Posterior vena cava (tissue), 2 donors: Measurements from ENCODE around the gene PPP2R2B. TPM values are rescaled to one million over a fixed set of nuclear protein-coding genes. Genes with fewer than 3 reads are reported as not detected.

Source experiments
- DNase-seq: peaks from one replicate; pipeline ENCODE4 v3.0.0-alpha.2; 2020; ENCODE audit warnings: low spot score
- intact Hi-C, 2 donors: fragments of 100-400 bp; cut with DNase I; formaldehyde crosslinking; loops; one replicate each; pipeline versions ENCODE4 v1.14.1 to v1.14.2; 2022 to 2023
- total RNA-seq, 2 donors: library from RNA; stranded (reverse); fragmentation: NEBNext Ultra II Directional; extraction: Animal tissue kit (Norgen Biotek cat#: 25700); gene quantifications; one replicate each; pipeline ENCODE4 v1.2.1, GENCODE V29; 2021
- donor health status: DM: yes; HTN: yes; CAD: no.
- donor health status: DM: yes; HTN: yes; CAD: no.

Gene PPP2R2B
- total RNA-seq, 2 donors from 2014 or later, result 17.3 to 53.1 TPM

DNA sequence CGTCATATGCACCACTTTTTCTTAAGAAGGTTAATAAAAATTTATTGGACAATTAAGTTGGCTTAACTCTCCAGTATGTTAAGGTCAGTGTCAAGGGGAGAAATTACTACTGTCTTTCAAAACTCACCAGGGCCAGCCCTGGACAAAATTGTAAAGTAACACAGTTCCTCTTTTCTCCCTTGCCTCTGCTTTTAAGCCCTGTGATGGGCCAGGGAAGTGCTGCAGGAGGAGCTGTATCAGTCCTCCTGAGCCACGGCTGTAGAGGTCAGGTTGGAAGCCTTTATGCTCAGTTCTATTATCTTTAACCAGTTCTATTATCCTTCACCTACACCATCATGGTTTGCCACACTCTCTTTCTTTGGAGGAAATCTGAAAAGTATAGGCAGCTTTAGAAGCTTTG lies 11.5 kb upstream of the PPP2R2B start:
- DNase-seq, result no peak
- intact Hi-C loops, result no loop called here

DNA sequence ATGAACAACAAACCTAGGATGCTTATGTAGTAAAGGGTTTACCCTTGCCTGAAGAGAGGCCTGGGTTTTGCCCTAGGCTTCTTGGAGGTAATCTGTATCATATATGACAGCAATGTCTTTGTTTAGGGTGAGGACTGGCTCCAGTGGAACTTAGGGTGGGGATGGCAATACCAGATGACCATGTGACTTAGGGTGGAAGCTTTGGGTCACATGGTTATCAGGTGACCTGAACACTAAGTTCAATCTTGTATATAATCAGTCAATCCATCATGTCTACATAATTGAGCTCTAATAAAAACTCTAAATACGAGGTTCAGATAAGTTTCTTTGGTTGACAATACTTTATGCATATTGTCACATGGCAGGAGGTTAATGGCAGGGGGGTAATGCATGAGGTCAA lies 10.6 kb upstream of the PPP2R2B start:
- intact Hi-C loops, result no loop called here
- no peak for DNase-seq

DNA sequence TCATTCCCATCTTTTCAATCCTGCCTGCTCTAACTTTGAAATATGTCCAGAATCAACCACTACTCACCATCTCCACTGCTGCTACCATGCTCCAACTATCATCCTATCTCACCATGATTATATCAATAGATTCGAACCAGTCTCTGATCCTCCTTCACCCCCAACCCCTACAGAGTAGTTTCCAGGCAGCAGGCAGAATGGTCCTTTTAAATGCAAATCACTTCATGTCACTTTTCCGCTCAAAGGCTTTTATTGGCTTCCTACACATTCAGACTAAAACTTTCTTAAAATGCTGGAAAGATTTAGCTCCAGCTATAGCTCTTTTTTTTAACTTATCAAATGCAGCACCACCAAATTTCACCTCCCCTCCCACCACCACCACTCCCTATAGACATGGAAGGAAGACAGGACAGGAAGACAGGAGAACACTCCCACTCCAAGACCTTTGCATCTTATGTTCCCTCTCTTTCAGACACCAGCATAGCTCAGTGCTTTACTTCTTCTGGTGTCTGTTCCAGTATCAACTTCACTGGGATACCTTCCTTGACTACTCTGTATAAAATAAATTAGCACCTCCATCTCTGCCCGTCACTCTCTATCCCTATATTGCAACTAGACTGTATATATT lies 9.9 kb upstream of the PPP2R2B start:
- intact Hi-C loops, result no loop called here
- DNase-seq, result no peak

DNA sequence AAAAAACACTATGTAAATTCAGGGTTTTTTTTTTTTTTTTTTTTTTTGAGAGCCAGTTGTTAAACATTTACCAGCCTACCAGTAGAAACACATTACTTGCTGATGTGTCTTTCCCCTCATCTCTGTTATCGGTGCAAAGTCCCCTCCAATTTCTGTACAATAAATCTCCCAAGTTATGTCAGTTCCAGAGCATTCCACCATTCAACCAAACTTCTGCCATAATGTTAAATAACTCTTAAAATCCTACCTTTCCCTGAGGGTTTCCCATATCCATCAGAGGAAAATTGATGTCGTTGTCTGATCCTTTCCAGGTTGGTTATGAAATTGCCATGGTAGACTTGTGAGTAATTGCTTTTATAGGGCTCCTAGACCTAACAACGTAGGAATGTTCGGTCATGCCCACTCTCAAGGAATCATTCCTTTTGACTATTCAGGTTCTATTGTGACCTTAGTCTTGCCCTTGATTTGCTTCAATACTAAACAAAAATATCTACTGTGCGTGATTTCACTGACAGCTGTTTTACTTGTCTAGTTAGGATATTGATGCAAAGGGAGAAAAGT lies 5.6 kb upstream of the PPP2R2B start:
- intact Hi-C loops, result no loop called here
- DNase-seq, result no peak

DNA sequence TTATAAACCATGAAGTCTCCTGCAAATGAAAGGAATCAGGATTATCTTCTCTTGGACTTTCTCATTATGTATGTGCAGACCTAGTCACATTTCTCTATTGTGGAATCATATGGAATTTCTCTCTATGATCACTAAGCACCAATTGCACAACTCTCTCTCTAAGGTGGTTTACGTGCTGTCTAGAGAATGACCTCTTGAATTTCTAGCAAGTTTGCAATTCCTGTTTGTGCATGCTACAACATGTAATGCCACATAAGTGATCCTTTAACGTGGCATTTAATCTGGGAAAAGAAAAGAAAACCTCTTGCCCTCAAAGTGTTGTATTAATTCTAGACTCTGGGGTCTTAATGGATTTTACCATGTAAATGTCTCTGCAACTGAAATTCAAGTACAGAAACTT lies 5.0 kb upstream of the PPP2R2B start:
- no peak for DNase-seq

DNA sequence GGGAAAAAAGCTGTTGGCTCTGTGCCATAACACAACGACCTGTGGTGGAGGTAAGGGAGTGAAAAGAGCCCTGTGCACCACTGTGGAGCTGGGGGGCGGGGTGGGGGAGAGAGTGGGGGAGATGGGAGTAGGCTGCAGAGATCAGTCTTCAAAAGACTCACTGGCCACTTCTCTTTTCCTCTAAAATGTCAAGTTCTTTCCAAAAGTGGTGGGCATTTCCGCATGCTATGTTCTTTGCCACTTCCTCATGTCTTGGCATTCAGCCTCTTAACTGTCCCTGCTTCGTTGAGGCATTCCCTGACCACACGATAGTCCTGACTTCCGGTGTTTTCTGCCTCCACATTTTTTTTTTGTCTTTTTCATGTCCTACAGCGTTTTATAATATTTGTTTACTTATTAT lies 2.4 kb upstream of the PPP2R2B start:
- DNase-seq, result no peak
- intact Hi-C loops, result no loop called here

More for the DNA sequence above, 5.0 kb upstream of the PPP2R2B start:
- intact Hi-C loops, result no loop called here

DNA sequence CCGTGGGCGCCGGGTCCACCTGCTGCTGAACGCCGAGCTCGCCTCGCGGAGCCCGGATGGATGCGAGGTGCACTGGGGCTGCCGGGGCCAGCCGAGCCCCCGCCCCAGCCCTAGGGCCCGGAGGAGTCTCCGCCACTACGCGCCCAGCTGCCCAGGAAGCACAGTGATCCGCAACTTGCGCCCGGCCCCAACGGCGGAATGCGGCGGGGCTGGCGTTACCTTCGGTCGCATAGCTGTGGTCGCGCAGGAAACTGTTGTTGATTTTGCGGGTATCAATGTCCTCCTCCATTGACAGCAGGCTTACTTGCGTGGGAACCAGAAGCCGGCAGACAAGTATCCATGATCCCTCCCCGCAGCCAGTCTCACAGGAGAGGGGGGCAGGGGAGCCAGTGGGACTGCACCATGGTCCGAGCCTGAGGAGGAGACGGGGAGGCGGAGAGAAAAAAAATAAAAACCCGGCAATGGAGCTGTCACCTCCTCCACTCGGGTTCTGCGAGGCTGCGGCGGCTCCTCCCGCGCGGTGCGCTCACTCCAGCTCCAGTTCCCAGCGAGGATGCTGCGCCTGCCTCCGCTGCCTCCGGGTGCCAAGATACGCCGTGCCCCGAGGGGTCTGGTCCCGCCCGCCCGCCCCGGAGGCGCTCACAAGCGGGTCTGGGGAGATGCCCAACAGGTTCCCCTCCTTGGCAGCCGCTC lies 628 bp downstream of the PPP2R2B start:
- DNase-seq, result no peak
- intact Hi-C loops, result loop anchor here in 1 of 2 donors (10.0 kb wide), 1 partner anchor 63 kb away; no protein-coding TSS in a partner anchor

DNA sequence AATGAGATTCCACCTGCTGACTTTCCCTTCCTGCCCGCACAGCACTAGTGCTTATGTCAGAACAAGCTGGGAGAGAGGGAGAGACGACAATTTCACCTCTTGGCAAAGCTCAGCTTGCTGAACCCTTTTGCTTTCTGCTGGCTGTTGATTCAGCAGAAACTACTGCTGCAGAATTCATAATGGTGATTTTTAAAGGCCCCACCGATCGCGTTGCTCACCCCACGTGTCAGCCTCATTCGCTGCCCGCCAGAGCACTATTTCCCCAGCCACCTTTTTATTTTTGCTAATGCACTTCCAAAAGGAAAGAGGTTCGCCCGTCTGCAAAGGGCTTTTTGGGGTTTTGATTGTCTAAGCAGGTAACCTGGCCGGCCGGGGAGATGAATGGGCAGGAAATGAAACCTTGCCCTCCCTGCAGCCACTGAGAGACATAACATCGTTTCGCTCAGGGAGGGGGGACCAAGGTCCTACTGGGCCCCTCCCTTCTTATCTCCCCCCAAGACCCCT lies 1.3 kb downstream of the PPP2R2B start:
- DNase-seq, result no peak

DNA sequence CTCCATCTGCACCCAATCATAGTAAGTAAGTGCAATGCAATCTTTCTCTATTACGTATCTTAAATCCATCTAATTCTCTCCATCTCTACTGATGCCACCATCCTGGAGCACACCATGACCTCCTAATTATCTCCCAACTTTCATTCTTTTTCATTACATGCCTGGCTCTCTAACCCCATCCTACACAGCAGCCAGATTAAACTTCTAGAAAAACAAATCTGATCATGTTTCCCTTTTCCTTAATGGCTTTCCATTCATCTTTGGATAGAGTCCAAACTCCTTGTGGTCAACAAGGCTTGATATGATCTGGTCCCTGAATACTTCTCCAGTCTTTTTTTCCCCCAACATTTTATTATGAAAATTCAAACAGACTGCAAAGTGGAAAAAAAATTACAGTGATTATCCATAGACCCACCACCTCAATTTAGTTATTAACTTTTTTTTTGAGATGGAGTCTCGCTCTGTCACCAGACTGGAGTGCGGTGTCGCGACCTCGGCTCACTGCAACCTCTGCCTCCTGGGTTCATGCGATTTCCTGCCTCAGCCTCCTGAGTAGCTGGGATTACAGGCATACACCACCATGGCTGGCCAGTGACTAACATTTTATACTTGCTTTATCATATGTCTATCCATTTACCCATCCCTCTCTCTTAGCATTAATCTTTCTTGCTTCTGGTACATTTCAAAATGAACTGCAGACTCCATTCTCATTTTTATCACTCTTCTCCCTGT lies 5.2 kb downstream of the PPP2R2B start:
- intact Hi-C loops, result loop anchor here in 1 of 2 donors (10.0 kb wide), 1 partner anchor 59 kb away; no protein-coding TSS in a partner anchor
- no peak for DNase-seq

More for the DNA sequence above, 1.3 kb downstream of the PPP2R2B start:
- intact Hi-C loops, result loop anchor here in 1 of 2 donors (10.0 kb wide), 1 partner anchor 62 kb away; no protein-coding TSS in a partner anchor

DNA sequence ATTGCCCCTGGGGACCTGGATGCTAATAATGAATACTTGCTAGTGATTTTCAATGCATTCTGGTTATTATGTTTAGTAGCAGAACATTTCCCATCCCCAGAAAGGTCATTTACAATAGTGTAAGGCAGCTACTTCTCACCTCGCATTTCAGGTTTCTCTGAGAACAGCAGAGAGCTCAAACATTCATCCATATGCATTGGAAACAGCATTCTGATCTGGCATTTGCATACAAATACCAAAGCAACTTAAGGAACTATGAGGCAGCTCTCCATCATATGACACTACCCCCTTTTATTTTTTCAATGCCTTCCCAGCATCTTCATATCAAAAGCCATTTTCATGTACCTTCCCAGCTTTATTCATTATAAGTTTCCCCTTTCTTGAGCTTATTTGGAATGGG lies 6.4 kb downstream of the PPP2R2B start:
- no peak for DNase-seq
- intact Hi-C loops, result loop anchor here in 1 of 2 donors (10.0 kb wide), 1 partner anchor 57 kb away; no protein-coding TSS in a partner anchor

DNA sequence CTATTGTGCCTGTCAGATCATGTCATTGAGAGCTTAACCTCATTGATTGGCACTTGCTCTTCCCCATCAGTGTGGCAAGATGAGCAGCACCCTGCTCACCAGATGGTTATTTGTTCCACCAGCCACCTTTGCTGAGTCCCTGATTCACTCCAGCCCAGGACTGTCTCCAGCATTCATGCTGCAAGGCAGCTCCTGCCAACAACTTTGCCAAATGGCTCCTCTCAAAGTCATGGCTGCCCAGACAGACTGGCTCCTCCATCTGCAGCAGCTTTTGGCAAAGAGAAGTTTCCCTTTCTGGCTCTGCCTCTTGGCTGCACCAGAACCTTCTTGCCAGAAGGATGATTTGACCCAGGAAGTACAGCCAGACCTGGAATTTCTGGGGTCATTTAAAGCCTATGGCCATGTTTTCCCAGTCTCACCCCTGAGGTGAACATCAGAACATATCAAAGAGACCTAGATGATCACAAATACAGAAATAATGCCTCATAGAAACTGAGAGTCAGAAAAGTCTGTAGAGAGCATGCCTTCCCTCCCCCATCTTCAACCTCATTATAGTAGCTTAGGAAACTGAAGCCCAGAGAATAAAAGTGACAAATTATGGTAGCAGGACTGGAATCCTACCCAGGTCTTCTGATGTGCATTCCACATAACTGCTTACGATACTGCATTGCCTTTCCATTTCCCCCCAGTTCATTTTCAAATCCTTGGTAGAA lies 10.4 kb downstream of the PPP2R2B start:
- intact Hi-C loops, result loop anchor here in 1 of 2 donors (5.0 kb wide), 1 partner anchor 274 kb away; no protein-coding TSS in a partner anchor
- DNase-seq, result no peak

DNA sequence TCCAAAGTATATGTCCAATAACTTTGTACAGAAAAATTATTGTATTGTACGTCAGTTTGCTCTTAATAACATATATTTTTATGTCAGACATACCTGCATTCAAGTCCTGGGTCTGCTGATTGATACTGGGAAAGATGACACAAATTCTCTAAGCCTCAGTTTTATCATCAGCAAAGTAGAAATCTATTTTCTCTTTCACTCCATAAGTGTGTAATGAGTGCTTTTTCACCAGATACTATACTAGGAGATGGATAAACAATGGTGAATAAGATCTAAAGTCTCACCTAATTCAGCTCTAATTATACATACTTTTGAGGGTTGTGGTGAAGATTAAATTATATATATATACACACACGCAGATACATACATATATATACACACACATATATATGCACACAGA lies 12.3 kb downstream of the PPP2R2B start:
- intact Hi-C loops, result loop anchor here in 1 of 2 donors (5.0 kb wide), 1 partner anchor 276 kb away; no protein-coding TSS in a partner anchor
- DNase-seq, result no peak

DNA sequence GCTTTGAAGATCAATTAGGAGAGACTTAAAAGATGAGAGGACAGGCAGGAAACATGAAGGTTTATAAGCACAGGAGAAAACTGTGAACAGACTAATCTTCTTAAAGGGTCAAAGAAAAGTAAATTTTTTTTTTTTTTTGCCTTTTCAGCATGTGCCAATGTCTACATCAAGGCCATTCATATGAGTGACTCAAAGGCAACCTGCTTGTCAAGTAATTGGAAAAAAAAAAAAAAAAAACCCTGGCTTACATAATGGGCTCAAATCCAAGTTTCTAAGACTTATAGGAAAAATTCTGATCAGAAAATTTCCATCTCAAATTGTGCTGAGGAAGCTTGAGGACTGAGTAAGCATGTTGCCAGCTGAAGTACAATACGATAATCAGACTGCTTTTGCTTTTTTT lies 15.9 kb downstream of the PPP2R2B start:
- DNase-seq, result no peak
- intact Hi-C loops, result no loop called here

DNA sequence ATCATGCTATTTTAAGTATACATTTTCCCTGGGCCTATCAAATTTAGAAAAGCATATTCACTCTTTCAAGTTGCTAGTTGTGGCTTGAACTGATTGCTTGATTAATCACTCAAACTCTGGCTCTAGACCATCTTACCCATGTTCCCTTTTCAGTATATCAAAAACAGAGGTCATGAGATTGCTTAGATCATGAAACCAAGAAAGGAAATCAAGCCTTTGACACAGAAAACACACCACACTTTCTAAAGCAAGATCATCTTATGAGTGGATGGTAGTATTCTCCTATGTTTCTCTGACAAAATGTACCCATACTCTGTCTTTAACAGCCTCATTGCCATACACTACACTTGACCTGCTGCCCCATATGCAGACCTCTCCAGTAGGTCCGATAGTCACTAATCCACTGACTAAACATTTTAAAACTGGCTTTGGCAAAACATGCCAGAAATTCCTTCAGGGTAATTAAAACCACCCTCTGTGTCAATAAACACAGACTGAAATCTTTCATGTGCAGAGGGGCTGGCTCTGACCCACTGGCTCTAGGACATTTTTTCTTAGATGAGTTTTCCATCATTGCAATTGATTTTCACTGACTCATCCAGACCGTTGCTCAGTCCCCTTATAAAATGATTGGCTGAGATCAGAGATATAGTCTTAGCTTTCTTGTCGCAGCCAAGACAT lies 18.2 kb downstream of the PPP2R2B start:
- no peak for DNase-seq
- intact Hi-C loops, result no loop called here

DNA sequence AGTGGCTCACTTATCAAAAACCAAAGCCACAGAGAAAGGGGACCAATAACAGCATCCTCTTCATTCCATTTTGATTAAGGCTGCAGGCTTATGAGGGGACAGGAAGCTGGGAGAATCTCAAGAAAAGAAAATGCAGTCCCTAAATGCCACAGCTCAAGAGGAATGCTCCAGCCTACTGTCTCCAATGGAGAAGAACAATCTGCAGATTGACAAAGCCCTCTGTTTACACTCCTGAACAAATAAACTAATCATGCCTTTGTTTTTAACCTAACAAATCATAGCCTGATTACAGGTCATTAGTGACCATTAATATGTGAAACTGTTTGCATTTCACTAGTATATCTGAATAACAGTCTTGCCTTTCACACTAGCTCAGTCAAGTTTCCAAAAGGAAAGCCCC lies 26.5 kb downstream of the PPP2R2B start:
- intact Hi-C loops, result no loop called here
- no peak for DNase-seq

DNA sequence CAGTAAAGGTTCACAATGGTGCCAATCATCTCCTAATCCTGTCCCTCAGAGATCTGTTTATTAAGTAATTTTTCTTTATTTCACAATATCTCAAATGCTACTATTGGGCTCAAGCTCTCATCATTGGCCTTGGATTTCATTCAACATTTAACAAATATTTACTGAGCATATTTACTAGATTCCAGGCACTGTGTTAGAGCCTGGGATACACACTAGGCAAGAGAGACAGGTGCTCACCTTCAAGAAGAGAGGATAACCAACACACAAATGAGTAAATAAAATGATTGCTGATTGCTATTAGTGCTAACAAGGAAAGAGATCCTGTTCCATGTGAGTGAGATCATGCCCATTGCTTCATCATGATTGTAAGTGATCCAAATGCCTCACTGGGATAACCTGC lies 27.4 kb downstream of the PPP2R2B start:
- DNase-seq, result no peak
- intact Hi-C loops, result no loop called here

DNA sequence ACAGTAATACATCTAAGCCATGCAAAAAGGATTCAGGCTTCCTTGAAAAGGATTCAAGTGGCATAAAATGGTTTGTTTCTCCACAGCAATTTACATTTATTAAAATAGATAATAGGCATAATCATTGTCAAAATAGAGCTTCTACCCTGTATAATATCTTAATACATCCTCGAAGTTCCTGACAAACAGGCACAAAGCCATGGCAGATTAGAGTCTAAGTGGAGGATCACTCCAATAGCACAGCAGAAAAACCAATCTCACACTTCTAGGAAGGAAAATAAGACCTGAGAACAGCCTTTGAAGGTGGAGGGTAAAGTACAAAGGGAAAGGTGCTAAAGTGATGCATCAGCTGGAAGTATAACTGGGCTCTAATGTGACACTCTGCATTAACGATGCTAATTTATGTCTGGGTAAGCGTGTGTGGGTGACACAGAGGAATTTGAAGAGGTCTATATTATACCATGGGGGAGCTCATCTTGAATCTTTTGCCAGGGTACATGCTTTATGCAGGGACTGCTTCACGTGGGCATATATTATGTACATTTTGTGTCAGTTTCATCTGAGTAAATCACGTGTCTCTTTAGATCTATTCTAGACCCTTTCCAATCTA lies 28.8 kb downstream of the PPP2R2B start:
- DNase-seq, result no peak
- intact Hi-C loops, result no loop called here

DNA sequence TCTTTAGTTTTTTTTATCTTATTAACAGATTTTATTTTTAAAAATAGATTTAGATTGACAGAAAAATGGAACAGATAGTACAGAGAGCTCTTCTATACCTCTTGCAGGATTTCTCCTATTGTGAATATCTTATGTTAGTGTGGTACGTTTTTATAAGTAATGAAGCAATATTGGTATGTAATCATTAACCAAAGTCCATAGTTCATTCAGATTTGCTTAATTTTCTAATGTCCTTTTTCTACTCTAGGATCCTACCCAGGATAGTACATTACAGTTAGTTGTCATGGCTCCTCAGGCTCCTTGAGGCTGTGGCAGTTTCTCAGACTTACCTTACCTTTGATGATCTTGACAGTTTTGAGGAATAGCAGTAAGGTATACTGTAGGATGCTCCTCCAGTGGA lies 30.4 kb downstream of the PPP2R2B start:
- intact Hi-C loops, result no loop called here
- DNase-seq, result no peak
